Large intestine (tissue), 12 donors: Measurements from ENCODE around the gene CHST6. TPM values are rescaled to one million over a fixed set of nuclear protein-coding genes. Genes with fewer than 3 reads are reported as not detected.
"Not testable (repeated sequence)": the region's sequence is repeated elsewhere in the genome, so short reads cannot be mapped to it uniquely, and the experiment has no call there.

ENCODE experiments used
- DNase-seq, 2 donors: peaks; one replicate each; pipeline versions ENCODE4 v3.0.0 to v3.0.0-alpha.2; 2013
- H3K27ac ChIP-seq: one replicate; pipeline ENCODE4 v1.5.1; 2013; ENCODE audit warnings: low read length
- H3K27me3 ChIP-seq: 2 replicates; pipeline ENCODE4 v1.6.1; 2013; ENCODE audit warnings: low read length; ENCODE audit not compliant: control insufficient read depth, insufficient read depth
- H3K36me3 ChIP-seq: 2 replicates; pipeline ENCODE4 v1.6.1; 2013; ENCODE audit warnings: low read length; ENCODE audit not compliant: control insufficient read depth, insufficient read depth
- H3K4me1 ChIP-seq: one replicate; pipeline ENCODE4 v1.6.1; 2013; ENCODE audit warnings: low read length; ENCODE audit not compliant: control insufficient read depth, insufficient read depth
- H3K4me3 ChIP-seq: one replicate; pipeline ENCODE4 v1.5.1; 2013; ENCODE audit warnings: low read length
- H3K9me3 ChIP-seq: one replicate; pipeline ENCODE4 v1.6.1; 2013; ENCODE audit warnings: mild to moderate bottlenecking, low read depth, low read length, moderate library complexity; ENCODE audit not compliant: control insufficient read depth
- WGBS: methylation state at CpG from one replicate; pipeline ENCODE4 v1.1.5; 2013; ENCODE audit warnings: low lambda C conversion rate; ENCODE audit not compliant: insufficient coverage; 5-methylcytosine and 5-hydroxymethylcytosine counted together
- long read RNA-seq, 11 donors: transcript quantifications; one replicate each; lab custom pipeline, GENCODE V29; 2026
- polyA plus RNA-seq: library from polyadenylated mRNA; unstranded; fragments of 120-200 nt; gene quantifications from one replicate; pipeline ENCODE4 v1.2.1, GENCODE V29; 2013

The CHST6 gene
- 3.3 TPM for polyA plus RNA-seq
- long read RNA-seq, donor 1: 0 reads
- long read RNA-seq, donor 2: 0 reads
- long read RNA-seq, donor 3: 0 reads
- long read RNA-seq, donor 4: 0 reads
- long read RNA-seq, donor 5: 0 reads
- long read RNA-seq, donor 6: 0 reads
- long read RNA-seq, donor 7: 0 reads
- long read RNA-seq, donor 8: 0 reads
- long read RNA-seq, donor 9: 0 reads
- long read RNA-seq, donor 10: 0 reads
- long read RNA-seq, donor 11: 0 reads

- Histone ChIP-seq H3K9me3 (no peaks in the 10 kb centered on the region), H3K27me3 (peaks cover 19% of the 10 kb centered on the region), H3K4me1 (peaks cover 4% of the 10 kb centered on the region), H3K4me3 (peak within 1 kb of the TSS; percentile 10), H3K27ac (no peak within 1 kb of the TSS), H3K36me3 (no peaks in the 10 kb centered on the region)
- peak in 1 of 2 donors; percentile 44 for DNase-seq
- WGBS: no CpG with 5 or more reads among the region's 43 CpGs
Observed at GRCh38 chr16:75495076-75495674, at the start of gene CHST6. Gene CHST6 (minus strand): TSS chr16:75495441. CDS start chr16:75479828, 15,613 bp downstream.

GRCh38 chr16:75542462-75542861, 47.2 kb upstream of the CHST6 start:
- H3K27ac ChIP-seq, DNase-seq, H3K36me3 ChIP-seq, H3K4me3 ChIP-seq, H3K27me3 ChIP-seq, H3K9me3 ChIP-seq: not testable (repeated sequence)
- H3K4me1 ChIP-seq: peaks cover 44% of the 10 kb centered on the region
- WGBS: no CpG with 5 or more reads among the region's 8 CpGs

DNA sequence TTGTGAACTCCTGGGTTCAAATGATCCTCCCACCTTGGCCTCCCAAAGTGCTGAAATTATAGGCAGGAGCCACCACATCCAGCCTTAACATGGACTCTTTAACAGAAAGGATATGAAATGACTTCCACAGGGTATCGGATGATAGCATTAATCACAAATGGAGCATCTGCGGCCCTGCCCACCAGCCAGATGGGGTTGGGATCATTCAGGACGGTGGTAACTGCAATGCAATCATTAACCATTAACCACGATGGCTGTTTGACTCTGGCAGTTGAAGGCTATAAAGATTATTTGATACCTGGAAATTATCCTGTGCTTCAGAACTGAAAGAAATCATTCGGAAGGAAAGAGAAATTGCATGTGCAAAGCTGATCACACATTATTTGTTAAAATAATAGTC, 46.0 kb upstream of the CHST6 start:
- H3K4me1 ChIP-seq: peaks cover 50% of the 10 kb centered on the region
- DNase-seq: peak; percentile 81 to 88
- H3K36me3 ChIP-seq: peaks cover 3% of the 10 kb centered on the region
- H3K27me3 ChIP-seq: no peaks in the 10 kb centered on the region
- no CpG with 5 or more reads among the region's 5 CpGs for whole genome bisulfite sequencing
- peak overlapping the region; percentile 64 for H3K27ac ChIP-seq
- no peaks in the 10 kb centered on the region for H3K9me3 ChIP-seq
- no peak overlapping the region for H3K4me3 ChIP-seq

DNA sequence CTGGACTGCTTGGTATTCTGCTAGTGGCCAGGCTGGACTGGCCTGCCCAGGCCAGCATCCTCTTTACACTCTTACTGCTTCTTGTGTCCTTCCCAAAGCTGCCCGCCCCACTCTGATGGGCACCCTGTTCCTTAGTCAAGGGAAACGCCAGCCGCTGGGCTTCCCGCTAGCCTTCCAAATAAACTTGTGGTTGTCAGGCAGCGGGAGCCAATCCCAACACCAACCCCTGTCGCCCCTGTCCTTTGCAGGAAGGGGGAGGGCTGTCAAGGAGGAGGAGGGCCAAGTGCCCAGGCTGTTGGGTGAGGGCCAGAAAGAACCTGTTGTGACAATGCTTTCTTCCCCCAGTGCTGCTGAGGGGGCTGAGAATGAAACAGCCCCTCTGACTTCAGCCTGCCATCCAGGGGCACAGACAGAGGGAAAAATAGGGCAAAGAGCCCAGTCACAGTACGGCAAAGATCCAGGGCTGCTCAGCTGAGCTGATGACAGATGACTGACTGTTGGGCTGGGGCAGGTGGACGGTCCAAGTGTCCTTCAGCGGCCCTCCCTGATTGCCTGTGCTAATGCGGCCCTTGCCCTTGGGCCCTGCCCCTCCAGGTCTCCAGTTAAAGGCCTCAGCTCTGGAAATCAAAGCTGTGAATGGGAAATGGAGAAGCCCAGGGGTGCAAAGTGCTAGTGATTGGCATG, 43.8 kb upstream of the CHST6 start:
- not testable (repeated sequence) for H3K27me3 ChIP-seq, H3K27ac ChIP-seq, DNase-seq, H3K4me3 ChIP-seq, H3K36me3 ChIP-seq, H3K9me3 ChIP-seq
- WGBS: no CpG with 5 or more reads among the region's 10 CpGs
- H3K4me1 ChIP-seq: peaks cover 55% of the 10 kb centered on the region

GRCh38 chr16:75537776-75538175, 42.5 kb upstream of the CHST6 start:
- no peak overlapping the region for H3K4me3 ChIP-seq
- DNase-seq: peak; percentile 52 to 72
- no peaks in the 10 kb centered on the region for H3K36me3 ChIP-seq
- no peaks in the 10 kb centered on the region for H3K9me3 ChIP-seq
- H3K27ac ChIP-seq: peak overlapping the region; percentile 30
- peaks cover 50% of the 10 kb centered on the region for H3K4me1 ChIP-seq
- H3K27me3 ChIP-seq: no peaks in the 10 kb centered on the region
- WGBS: no CpG with 5 or more reads among the region's 4 CpGs

- peak in 1 of 2 donors; percentile 69 for DNase-seq
- Histone ChIP-seq H3K27ac (peak within 1 kb of the TSS; percentile 13), H3K27me3 (no peaks in the 10 kb centered on the region), H3K9me3 (no peaks in the 10 kb centered on the region), H3K4me3 (peak within 1 kb of the TSS; percentile 18), H3K4me1 (peaks cover 36% of the 10 kb centered on the region), H3K36me3 (no peaks in the 10 kb centered on the region)
- WGBS: no CpG with 5 or more reads among the region's 7 CpGs
Observed at GRCh38 chr16:75535901-75536300, 40.7 kb upstream of the CHST6 start, which contains the start of gene CHST5. Gene CHST5 (minus strand): TSS chr16:75536108. CDS start chr16:75530384, 5,724 bp downstream.

GRCh38 chr16:75535211-75535843, 40.1 kb upstream of the CHST6 start:
- Histone ChIP-seq H3K4me3 (peak overlapping the region; percentile 18), H3K4me1 (peaks cover 31% of the 10 kb centered on the region), H3K9me3 (no peaks in the 10 kb centered on the region), H3K36me3 (no peaks in the 10 kb centered on the region), H3K27me3 (no peaks in the 10 kb centered on the region), H3K27ac (peak overlapping the region; percentile 13)
- no CpG with 5 or more reads among the region's 34 CpGs for WGBS
- DNase-seq: no peak

DNA sequence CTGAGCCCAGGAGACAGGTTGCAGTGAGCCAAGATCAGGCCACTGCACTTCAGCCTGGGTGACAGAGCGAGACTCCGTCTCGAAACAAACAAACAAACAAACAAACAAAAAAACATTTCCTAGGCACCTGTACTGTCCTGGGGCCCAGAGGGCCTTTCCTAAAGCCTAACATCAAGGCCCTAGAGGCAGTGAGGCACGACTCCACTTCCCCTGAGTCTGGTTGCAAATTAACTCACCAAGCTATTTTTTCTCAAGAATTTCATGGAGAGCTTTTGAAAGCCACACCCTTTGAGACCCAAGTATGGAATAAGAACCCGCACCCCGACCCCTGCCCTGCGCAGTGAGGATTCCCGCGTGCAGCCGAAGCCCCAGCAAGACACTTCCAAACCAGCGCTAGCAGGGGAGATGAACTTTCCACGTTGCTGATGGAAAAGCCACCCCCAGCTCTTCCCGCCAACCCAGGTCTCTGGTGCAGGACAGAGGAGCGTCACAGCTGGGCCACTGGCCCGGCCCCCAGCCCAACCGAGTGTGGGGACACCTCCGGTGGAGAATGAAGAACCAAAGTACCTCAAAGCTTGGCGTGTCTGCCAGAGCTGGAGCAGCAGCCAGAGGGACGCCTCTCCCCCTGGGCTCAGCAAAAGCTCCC, 39.4 kb upstream of the CHST6 start:
- Histone ChIP-seq H3K27me3 (no peaks in the 10 kb centered on the region), H3K27ac (no peak overlapping the region), H3K4me1 (peaks cover 24% of the 10 kb centered on the region), H3K36me3 (no peaks in the 10 kb centered on the region), H3K9me3 (peaks cover 4% of the 10 kb centered on the region), H3K4me3 (peak overlapping the region; percentile 14)
- DNase-seq: no peak
- no CpG with 5 or more reads among the region's 19 CpGs for WGBS

DNA sequence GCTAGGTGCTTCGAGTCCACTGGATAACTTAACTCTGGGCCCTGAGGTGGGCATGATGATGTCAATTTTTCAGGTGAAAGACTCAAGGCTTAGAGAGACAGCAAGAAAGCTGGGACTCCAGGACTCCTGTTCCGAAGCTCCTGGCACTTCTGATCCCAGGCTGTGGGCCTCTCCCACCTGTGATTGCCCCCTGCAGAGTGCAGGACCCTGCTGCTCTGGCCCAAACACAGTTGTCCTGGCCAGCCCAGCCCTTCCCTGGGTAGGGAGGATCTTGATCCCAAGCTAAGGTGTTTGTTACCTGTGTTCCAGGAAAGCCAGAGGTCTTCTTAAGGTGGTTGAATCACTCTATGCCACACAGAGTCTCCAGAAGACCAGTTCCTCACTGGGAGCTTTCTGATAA, 37.5 kb upstream of the CHST6 start:
- WGBS: no CpG with 5 or more reads among the region's 2 CpGs
- Histone ChIP-seq H3K4me1 (peaks cover 22% of the 10 kb centered on the region), H3K27me3 (no peaks in the 10 kb centered on the region), H3K36me3 (no peaks in the 10 kb centered on the region), H3K9me3 (peaks cover 14% of the 10 kb centered on the region), H3K27ac (no peak overlapping the region), H3K4me3 (no peak overlapping the region)
- no peak for DNase-seq
